ENCODE measurements around the gene TLR6. TPM values are rescaled to one million over a fixed set of nuclear protein-coding genes. Genes with fewer than 3 reads are reported as not detected.

TLR6 gene
- total and polyA plus RNA-seq, 2 donors (not counting 1 experiment from before 2014, with no cell fraction given), result 10.0 to 60.6 TPM

- H3K9me3 ChIP-seq (ENCODE audit: control extremely low read depth in 1 of 3, control insufficient read depth in 2 of 3, insufficient read depth in 1 of 3, low read length in 2 of 3), result peaks cover 0 to 6% (median 2%) of the 10 kb centered on the region in 3 donors
- H3K27me3 ChIP-seq (replicated peaks in 1 of 4; ENCODE audit: control extremely low read depth in 1 of 4, control insufficient read depth in 3 of 4, insufficient read depth in 4 of 4, low read length in 3 of 4), result no peaks in the 10 kb centered on the region
- Mint-ChIP-seq H3K4me3 (peak within 1 kb of the TSS; percentile 95), H3K4me1 (peaks cover 57% of the 10 kb centered on the region), H3K27me3 (no peaks in the 10 kb centered on the region), H3K9me3 (ENCODE audit: insufficient read depth) (no peaks in the 10 kb centered on the region), H3K27ac (peak within 1 kb of the TSS; percentile 96)
- peak within 1 kb of the TSS; percentile 84 for H3K4me2 ChIP-seq (replicated peaks; ENCODE audit: low read depth, low read length, poor library complexity, severe bottlenecking)
- POLR2A ChIA-PET, result interaction anchor here (0.6 to 7.2 kb wide), 11 partner anchors 8 to 1535 kb away, joined by 3 to 110 read pairs (median 6); partner anchors contain the start of gene TLR1
- DNase-seq (peak; percentile 88), ATAC-seq (ENCODE audit: low read depth) (peak; percentile 90)
- peak within 1 kb of the TSS; percentile 77 for H2AFZ ChIP-seq (ENCODE audit: insufficient read depth, low read depth, low read length, poor library complexity, severe bottlenecking)
- H4K20me1 ChIP-seq (ENCODE audit: control insufficient read depth, insufficient read depth, low read length, poor library complexity, severe bottlenecking), result no peaks in the 10 kb centered on the region
- intact Hi-C loops (cut with micrococcal nuclease), result loop anchor here (1.0 to 10.0 kb wide), 8 partner anchors 21 to 603 kb away; partner anchors contain the start of genes KLF3, TLR1, TLR6 and WDR19
- CTCF ChIA-PET, result interaction anchor here (0.6 to 8.5 kb wide), 42 partner anchors 9 to 665 kb away, joined by 3 to 620 read pairs (median 4); partner anchors contain the start of genes FAM114A1, TLR1 and TLR6
- peak within 1 kb of the TSS; percentile 78 to 83 for H3K27ac ChIP-seq (ENCODE audit: low read length in 2 of 2)
- H3K4me1 ChIP-seq (ENCODE audit: control insufficient read depth in 2 of 2, insufficient read depth in 2 of 2, low read length in 2 of 2), result peaks cover 34 to 51% of the 10 kb centered on the region in 2 donors
- peak within 1 kb of the TSS; percentile 81 for H3K9ac ChIP-seq (ENCODE audit: low read length)
- H3K79me2 ChIP-seq (ENCODE audit: control insufficient read depth, insufficient read depth, low read length), result peaks cover 66% of the 10 kb centered on the region
- H3K36me3 ChIP-seq (replicated peaks in 1 of 2; ENCODE audit: control extremely low read depth in 1 of 2, control insufficient read depth in 1 of 2, extremely low read depth in 1 of 2, insufficient read depth in 2 of 2, low read length in 1 of 2), result peaks cover 10 to 14% of the 10 kb centered on the region in 2 experiments
- peak within 1 kb of the TSS; percentile 50 to 92 (median 72) for H3K4me3 ChIP-seq (ENCODE audit: control extremely low read depth in 1 of 5, extremely low read depth in 1 of 5, insufficient read depth in 1 of 5, low read depth in 2 of 5, low read length in 4 of 5)
- TF ChIP-seq EZH2 (IDR thresholded peaks at IDR 0.05; ENCODE audit: borderline replicate concordance, insufficient read depth, low read depth, low read length, poor library complexity, severe bottlenecking), result no peak
- TF ChIP-seq CTCF (IDR thresholded peaks at IDR 0.05), result peak; percentile 83
- WGBS (ENCODE audit: insufficient coverage), result 0% methylated on average over 2 of the region's 12 CpGs
Observed at GRCh38 chr4:38782452-38783108, 74.0 kb downstream of the TLR6 start, which contains the start of gene TLR10. TSS of gene TLR10 (minus strand) at chr4:38782990. CDS start at chr4:38775590, 7,400 bp downstream.
